NCI-H2081 (cell line): ENCODE measurements around the gene MTX1.
"Not testable (repeated sequence)": the region's sequence is repeated elsewhere in the genome, so short reads cannot be mapped to it uniquely, and the experiment has no call there.

Experiments used
- DNase-seq, 2 experiments: peaks; one replicate each; lab custom pipeline; 2025; lab: John Stamatoyannopoulos, UW

MTX1 gene, protein sequence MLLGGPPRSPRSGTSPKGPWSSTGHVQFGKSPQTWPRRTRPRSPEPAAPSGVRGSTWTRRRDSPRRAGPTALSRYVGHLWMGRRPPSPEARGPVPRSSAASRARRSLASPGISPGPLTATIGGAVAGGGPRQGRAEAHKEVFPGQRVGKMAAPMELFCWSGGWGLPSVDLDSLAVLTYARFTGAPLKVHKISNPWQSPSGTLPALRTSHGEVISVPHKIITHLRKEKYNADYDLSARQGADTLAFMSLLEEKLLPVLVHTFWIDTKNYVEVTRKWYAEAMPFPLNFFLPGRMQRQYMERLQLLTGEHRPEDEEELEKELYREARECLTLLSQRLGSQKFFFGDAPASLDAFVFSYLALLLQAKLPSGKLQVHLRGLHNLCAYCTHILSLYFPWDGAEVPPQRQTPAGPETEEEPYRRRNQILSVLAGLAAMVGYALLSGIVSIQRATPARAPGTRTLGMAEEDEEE

DNA sequence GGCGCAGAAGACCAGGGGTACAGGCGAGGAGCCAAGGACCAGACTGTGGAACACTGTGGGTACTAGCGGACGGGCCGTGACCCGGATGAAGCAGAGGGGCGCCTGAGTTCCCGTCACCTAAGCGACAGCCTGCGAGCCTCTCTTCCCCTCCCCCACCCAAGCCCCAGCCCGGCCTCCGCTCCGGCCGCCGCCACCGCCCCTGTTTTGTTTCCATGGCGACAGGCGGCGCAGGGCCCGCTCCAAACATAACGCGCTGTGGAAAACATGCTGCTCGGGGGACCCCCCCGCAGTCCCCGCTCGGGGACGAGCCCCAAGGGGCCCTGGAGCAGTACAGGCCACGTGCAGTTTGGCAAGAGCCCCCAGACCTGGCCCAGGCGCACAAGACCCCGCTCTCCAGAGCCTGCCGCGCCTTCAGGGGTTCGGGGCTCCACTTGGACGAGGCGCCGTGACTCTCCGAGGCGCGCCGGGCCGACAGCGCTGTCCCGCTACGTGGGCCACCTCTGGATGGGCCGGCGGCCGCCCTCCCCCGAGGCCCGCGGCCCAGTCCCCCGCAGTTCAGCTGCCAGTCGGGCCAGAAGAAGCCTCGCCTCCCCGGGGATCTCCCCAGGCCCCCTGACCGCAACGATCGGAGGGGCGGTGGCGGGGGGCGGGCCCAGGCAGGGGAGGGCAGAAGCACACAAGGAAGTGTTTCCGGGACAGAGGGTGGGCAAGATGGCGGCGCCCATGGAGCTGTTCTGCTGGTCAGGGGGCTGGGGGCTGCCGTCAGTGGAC lies at the start of gene MTX1:
Gene MTX1 (plus strand): TSS at position 155 of the 771 bp plus-strand sequence. CDS start 110 bp downstream, at position 265.
- DNase-seq, result peak; percentile 86

DNA sequence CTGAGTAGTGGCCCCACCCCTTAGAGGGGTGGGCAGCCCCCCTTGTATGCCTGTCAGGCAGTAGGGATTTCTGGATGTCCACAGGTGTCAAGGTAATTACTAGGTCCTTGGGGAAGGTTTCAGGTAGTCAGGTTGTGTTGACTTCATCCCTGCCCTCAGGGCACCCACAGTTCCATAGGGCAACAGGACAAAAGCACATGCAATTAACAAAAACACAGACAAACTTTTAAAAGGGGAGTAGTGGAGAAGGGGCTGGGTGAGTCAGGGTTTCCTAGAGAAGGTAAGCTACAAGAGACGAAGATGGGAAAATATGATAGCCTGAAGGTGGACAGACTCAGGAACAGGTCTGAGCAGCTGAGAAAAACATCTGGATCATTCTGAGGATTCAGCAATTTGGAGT lies 49.5 kb upstream of the MTX1 start:
- no peak for DNase-seq

DNA sequence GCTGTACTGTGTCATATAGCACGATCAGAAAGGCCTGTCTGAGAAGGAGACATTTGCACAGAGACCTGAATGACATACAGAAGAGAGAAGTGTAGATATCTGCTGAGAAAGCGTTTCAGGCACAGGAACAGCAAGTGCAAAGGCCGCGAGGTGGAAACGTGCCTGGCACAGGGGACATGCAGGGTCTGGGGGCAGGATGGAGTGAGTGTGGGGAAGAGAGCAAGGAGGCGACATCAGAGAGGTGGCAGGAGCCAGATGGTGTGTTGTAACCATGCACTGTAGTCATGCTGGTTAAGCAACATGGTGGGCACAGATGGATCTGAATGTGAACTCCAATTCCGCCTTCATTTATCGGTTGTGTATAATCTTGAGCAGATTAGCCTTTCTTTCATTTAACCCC lies 48.4 kb upstream of the MTX1 start:
- no peak for DNase-seq

DNA sequence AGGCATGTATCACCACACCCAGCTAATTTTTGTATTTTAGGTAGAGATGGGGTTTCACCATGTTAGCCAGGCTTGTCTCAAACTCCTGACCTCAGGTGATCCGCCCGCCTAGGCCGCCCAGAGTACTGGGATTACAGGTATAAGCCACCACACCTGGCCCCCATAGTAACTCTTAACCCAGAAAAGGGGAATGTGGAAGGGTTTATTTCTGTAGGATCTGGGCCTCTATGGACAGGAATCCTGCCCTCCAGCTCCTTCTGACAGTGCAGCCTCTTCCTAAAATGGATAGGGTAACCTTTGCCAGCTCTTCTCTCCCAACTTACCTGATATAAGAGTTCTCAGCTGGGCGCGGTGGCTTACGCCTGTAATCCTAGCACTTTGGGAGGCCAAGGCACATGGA lies 45.9 kb upstream of the MTX1 start:
- not testable (repeated sequence) for DNase-seq

DNA sequence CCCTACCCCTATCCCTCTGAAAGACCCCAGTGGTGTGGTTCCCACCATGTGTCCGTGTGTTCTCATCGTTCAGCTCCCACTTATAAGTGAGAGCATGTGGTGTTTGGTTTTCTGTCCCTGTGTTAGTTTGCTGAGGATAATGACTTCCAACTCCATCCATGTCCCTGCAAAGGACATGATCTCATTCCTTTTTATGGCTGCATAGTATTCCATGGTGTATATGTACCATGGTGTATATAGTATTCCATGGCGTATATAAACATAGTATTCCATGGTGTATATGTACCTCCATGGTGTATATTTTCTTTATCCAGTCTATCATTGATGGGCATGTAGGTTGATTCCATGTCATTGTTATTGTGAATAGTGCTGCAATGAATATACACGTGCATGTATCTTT lies 44.7 kb upstream of the MTX1 start:
- DNase-seq, result not testable (repeated sequence)

DNA sequence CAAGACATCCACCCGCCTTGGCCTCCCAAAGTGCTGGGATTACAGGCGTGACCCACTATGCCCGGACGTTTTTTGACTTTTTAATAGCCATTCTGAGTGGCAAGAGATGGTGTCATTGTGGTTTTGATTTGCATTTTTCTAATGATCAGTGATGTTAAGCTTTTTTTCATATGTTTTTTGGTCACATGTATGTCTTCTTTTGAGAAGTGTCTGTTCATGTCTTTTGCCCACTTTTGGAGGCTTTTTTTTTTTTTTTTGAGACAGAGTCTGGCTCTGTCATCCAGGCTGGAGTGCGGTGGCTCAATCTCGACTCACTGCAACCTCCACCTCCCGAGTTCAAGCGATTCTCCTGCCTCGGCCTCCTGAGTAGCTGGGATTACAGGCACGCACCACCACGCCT lies 43.9 kb upstream of the MTX1 start:
- not testable (repeated sequence) for DNase-seq

DNA sequence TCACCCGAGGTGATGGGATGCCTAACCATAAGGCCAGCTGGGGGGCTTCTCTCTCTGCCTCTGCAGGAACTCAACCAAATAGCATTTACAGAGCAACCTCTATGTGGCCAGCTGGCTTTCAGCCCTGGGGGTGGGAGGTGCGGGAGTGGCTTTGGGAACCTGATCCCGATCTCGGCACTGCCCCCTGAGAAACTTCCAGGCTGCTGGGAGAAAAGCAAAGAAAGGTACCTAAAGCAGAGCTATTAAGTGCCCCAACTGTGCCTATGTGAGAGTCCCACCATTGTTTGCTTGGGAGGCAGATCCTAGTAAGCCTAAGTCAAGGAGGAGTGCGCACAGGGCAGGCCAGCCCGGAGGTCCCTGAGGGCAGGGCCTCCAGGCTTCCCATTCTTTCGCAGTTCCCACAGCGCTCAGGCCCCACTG lies 42.4 kb upstream of the MTX1 start:
- no peak for DNase-seq

DNA sequence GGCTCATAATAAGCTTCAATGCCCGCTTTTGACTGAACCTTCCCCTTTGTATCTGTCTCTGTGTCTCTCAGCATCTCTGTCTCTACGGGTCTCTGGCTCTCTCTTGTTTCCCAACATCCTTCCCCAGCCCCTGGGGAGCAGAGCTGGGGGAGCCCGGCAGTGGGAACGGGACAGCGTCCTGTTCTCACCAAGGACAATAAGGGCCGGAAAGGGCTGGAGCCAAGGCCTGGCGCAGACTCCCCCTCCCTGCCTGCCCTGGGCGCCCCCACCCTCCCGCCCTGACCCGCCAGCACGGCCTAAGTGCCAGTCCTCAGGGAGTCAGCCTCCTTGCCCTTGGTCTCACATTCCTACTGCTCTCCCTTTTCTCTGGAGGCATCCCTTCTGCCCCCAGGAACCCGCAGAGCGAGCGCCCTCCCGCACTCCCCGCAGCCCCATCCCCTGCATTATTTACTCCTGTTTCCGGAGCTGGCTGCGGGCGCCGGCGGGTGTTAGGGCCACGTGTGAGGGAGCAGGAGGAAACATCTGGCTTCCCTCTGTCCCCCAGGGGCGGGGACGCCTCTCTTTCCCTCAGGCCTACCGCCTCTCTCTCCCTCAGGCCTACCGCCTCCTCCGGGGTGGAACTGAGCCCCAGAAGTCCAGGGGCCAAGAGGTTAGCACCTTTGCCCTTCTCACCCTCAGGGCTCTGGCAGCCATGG lies 41.9 kb upstream of the MTX1 start:
- DNase-seq, result peak; percentile 24 to 78

DNA sequence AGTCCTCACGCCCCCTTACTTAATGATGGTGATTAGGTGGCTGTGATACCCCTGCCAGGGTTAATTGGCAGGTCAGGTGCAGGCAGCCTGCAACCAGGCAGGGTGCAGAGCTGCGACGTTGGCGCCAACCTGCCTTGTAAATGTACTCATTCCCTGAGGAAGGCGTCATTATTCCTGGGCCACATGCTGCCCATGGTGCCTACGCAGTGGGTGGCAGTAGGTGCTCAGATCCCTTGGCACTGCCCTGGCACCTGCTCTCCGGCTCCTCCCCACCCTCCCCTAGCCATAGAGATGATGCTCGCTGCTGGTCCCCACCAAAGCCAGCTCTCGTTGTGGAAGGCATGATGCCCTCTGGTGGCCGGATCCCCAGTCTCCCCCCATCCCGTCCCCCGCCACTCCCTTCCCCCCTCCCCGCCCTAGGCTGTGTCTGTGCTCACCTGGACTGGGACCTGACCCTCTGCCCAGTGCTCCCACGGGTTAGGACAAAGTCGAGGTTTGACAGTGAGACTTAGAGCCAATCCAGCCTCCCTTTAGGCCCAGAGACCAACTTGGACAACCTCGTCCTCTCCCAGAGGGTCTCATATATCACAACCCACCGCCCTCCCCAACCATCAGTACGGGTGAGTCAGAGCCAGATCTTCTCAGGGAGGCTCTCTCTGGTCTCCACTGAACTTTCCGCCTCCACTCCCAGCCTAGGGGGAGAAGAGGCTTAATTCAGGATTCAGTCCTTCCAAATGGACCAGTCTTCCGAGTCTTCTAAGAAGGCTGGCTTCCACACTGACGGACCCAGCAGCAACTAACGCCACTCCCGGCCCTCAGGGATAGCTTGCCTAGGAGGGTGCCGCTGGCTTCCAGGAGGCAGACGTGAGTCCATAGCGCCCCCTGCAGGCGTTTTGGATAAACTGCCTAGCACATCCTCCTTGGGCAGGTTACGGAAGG lies 41.1 kb upstream of the MTX1 start:
- DNase-seq, result peak; percentile 90 to 94

DNA sequence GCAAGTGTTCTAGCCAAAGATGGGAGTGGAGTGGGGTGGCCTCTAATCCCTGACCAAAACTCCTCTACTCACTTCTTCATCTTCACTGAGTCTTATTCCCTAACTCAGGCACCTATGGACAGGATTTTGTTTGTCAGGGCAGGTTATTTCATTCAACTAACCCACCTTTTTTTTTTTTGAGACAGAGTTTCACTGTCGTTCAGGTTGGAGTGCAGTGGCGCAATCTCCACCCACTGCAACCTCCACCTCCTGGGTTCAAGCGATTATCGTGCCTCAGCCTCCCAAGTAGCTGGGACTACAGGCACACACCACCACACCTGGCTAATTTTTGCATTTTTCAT lies 40.4 kb upstream of the MTX1 start:
- DNase-seq, result not testable (repeated sequence)

DNA sequence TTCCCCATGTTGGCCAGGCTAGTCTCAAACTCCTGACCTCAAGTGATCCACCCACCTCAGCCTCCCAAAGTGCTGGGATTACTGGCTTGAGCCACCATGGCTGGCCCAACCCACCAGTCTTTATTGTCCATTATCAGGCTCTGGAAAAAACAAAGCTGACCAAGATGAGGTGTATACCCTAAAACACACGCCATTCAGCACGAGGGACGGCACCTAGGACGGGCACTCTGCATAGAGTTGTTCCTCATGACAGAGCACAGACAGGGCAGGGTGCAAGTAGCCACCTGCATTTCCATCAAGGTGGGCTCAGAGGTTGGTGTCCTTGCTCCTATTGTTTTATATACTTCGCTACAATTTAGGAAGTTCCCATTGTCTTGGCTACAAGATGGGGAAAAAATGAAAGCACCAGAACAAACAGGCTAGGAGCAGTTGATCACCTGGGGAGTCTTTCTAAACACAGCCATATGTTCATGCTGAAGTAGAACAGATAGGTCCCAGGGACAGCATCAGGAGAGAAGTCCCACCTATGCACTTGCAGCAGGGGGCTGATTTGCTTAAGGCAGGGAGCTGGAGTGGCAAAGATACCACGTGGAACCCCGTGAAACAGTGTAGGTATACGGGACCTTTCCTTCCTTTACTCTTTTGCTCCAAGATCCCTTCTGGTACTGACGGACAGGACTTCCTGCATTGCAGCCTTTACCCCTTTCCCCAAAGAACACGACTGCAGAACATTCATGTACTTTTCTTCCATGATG lies 39.9 kb upstream of the MTX1 start:
- no peak for DNase-seq

DNA sequence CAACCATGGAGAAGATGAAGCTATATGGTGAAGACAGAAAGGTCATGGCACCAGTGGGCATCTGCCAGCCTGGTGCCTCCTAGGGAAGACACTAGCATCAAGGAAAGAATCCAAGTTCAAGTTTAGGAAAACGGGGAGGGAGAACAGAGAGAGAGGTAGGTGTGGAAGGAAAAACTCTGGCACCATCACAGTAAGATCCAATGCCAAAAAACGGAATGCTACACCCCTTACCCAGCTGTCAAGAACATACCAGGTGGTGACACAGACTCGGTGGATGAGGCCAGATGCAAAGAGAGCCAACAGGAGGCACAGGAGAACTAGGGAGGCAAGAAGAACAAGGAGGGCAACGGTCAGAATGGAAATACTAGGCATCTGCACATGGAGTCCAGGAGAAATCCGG lies 39.0 kb upstream of the MTX1 start:
- no peak for DNase-seq

DNA sequence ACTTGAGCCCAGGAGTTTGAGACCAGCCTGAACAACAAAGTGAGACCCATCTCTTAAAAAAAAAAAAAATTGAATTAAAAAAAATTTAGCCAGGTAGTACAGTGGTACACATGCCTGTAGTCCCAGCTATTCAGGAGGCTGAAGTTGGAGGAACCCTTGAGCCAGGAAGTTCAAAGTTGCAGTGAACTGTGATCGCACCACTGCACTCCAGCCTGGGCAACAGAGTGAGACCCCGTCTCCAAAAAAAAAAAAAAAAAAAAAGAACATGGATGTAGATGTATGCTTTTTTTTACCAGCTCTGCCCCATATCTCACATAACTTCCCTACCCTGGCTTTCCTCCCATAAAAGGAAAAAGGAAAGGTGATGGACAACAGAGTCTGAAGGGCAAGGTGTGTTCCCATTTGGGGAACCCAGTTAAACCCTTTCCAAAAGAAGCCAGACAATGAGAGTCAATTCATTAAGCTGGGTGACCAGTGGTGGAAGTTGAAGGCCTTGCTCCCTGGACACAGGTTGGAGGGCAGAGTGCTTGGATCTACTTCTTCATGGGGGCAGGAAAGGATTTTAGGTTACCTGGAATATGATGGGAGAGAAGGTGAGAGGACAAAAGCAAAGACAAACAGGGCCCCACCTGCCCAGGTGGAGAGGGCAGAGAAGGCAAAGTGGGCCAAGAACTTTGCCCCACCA lies 38.3 kb upstream of the MTX1 start:
- DNase-seq, result no peak

DNA sequence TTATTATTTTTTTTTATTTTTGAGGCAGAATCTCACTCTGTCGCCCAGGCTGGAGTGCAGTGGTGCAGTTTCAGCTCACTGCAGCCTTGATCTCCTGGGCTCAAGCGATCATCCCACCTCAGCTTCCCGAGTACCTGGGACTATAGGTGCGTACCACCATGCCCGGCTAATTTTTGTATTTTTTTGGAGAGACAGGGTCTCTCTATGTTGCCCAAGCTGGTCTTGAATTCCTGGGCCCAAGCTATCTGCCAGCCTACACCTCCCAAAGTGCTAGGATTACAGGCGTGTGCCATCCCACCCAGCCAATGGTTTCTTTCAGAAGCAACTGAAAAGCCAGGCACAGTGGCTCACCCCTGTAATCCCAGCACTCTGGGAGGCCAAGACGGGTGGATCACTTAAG lies 37.7 kb upstream of the MTX1 start:
- DNase-seq, result no peak

DNA sequence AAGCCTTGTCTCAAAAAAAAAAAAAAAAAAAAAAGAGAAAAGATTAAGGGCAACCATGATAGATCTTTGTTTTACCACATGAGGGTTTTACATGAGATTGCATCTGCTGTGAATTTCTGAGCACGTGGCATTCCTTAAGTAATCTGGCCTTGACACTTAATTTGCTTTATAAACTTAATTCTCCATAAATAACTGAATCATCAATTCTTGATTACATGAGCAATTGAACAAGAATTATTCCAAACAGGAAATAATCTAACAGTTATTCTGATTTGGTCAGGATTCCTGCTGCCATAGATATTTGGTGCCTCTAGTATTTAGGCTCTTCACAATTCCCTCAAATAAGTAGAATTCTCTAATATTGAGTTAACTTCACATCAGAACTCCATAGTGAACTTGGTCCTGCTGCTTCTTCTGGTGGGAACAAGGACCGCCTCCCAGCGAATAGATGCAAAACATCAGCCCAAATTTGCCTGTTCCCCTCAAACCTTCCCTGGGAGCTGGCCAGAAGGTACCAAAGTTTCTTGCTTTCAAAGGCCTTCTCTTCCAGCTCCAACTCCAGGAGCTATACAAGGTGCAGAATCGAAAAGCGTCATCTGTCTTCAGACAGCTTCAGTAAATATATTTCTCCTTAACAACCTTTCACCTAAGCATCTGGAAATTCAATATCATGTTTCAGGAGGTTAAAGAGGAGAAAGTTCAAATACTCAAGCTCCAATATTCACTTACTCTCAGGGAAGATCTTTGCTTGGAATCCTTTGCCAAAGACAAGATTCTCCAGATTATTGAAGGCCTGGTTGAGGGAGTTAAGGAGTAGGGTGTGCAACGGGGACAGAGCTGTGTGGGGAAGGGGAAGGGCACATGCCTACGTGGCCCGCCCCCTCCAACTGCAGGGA lies 36.4 kb upstream of the MTX1 start:
- no peak for DNase-seq

DNA sequence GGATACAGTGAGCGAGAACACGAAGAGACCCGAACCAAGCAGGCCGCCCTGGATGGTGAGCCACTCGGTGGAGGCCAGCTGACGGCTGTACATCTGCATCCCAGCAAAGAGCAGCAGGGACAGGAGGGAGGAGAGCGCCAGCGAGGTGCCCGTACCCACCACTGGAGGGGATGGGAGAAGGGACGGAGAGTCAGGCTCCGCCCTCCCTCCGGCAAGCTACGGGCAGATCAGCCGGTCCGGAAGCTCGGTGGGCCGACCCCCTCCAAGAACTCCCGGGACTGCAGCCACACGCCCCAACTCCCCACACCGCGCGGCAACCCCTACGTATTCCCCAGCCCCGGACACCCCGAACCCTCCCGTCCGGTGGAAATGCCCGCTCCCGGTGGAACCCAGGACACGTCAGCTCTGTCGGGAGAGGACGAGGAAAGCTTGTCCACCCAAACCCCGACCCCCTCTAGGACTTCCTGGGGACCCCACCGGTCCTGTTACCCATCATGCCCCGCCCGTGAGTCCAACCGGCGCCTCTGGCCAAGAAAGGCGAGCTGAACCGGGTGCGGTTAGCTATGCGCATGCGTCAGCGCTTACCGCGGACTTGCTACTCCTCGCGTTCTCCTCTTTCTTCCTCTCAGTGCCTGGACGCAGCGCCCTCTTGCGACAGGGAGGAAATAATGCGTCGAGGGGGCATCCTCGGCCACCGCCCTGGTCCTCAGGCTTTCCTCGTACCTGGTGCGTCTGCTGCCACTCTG lies 35.6 kb upstream of the MTX1 start, which contains the start of gene KRTCAP2:
Gene KRTCAP2 (minus strand): TSS at position 573 of the 746 bp plus-strand sequence. CDS start 80 bp downstream, at position 493.
- peak; percentile 98 to 99 for DNase-seq

DNA sequence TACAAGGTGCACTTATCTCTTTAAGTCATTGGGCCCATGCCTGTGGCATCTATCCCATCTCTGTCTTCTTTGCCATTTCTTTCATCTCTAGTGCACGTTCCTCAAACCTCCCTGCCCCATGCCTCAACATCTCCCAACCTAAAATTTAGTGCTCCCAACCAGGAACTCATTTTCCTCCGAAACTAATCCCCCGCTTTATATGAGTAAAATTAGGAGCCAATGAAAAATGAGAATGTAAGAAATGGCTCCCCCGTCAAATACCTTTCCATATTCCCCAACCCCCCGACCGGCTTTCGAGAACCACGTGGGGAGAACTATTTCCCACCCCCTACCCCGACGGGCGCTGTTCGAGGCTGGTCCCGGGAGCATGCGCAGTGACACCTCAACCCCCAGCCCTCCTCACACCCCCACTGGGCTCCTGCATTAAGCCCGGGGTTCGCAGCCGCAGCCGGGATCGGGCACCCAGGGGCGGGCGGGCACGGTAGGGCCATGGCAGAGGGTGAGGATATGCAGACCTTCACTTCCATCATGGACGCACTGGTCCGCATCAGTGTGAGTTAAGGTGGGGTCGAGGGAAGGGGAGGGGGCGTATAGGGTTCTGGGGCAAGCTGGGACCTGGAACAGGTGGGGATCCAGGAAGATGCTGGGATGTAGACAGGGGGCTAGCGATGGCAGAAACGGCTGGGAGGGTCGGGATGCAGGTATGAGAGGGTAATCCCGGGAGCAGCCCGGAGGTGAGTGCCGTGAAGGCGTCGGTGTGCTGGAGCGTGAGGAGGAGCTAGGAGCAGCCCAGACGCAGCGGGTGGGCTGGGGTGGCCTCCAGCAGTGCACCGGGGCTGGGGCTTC lies 34.8 kb upstream of the MTX1 start, which contains the start of gene TRIM46:
Gene TRIM46 (plus strand): TSS at position 372 of the 846 bp plus-strand sequence. CDS start 118 bp downstream, at position 490.
- peak; percentile 90 to 91 for DNase-seq
